Suprapubic skin (tissue), 4 donors: ENCODE results near the gene TCF23. TPM values are rescaled to one million over a fixed set of nuclear protein-coding genes. Genes with fewer than 3 reads are reported as not detected.
"Not testable (repeated sequence)": the region's sequence is repeated elsewhere in the genome, so short reads cannot be mapped to it uniquely, and the experiment has no call there.

Experiments
- DNase-seq, 2 donors: peaks; one replicate each; pipeline ENCODE4 v3.0.0-alpha.2; 2019; ENCODE audit warnings: low spot score in 2 of 2
- H3K27ac ChIP-seq: fragments of 200-600 bp; sonication (generic); one replicate; pipeline ENCODE4 v1.5.1; 2019
- H3K27me3 ChIP-seq: fragments of 200-600 bp; sonication (generic); one replicate; pipeline ENCODE4 v1.5.1; 2019
- H3K36me3 ChIP-seq: fragments of 200-600 bp; sonication (generic); one replicate; pipeline ENCODE4 v1.5.1; 2019
- H3K4me1 ChIP-seq: fragments of 200-600 bp; sonication (generic); one replicate; pipeline ENCODE4 v1.5.1; 2019
- H3K4me3 ChIP-seq: fragments of 200-600 bp; sonication (generic); one replicate; pipeline ENCODE4 v1.5.1; 2019; ENCODE audit warnings: mild to moderate bottlenecking
- H3K9me3 ChIP-seq: fragments of 200-600 bp; sonication (generic); one replicate; pipeline ENCODE4 v1.5.1; 2019
- EP300 ChIP-seq: sonication (generic); formaldehyde crosslinking; IDR thresholded peaks from one replicate; pipeline ENCODE4 v1.6.1; 2017; ENCODE audit warnings: antibody characterized with exemption
- POLR2A ChIP-seq, 2 donors: fragments of 450-650 bp; IDR thresholded peaks; one replicate each; pipeline ENCODE4 v1.6.1; 2017; ENCODE audit warnings: antibody characterized with exemption in 2 of 2, mild to moderate bottlenecking in 2 of 2, moderate library complexity in 2 of 2
- POLR2AphosphoS5 ChIP-seq, 3 donors: sonication (generic); formaldehyde crosslinking; IDR thresholded peaks; one replicate each; pipeline ENCODE4 v1.6.1; 2017; ENCODE audit warnings: antibody characterized with exemption in 3 of 3
- WGBS: methylation state at CpG from one replicate; pipeline ENCODE4 v1.1.5; 2018; 5-methylcytosine and 5-hydroxymethylcytosine counted together
- total RNA-seq, 4 donors: library from RNA; depleted of rRNA; stranded (reverse); fragments of >200 nt; gene quantifications; one replicate each; pipeline ENCODE4 v1.1.0, GENCODE V29; 2016
- TF ChIP-seq, protein P1 (sequence below), 2 donors: fragments of 200-600 bp in 1 of 2; fragments of 450-650 bp in 1 of 2; sonication (generic) in 1 of 2; IDR thresholded peaks; one replicate each; pipeline ENCODE4 v1.5.1; 2016 to 2019; ENCODE audit warnings: antibody characterized with exemption in 2 of 2, mild to moderate bottlenecking in 1 of 2, moderate library complexity in 1 of 2

Gene TCF23
- total RNA-seq, 4 donors from 2014 or later = 0.11 TPM; not detected in 3

DNA sequence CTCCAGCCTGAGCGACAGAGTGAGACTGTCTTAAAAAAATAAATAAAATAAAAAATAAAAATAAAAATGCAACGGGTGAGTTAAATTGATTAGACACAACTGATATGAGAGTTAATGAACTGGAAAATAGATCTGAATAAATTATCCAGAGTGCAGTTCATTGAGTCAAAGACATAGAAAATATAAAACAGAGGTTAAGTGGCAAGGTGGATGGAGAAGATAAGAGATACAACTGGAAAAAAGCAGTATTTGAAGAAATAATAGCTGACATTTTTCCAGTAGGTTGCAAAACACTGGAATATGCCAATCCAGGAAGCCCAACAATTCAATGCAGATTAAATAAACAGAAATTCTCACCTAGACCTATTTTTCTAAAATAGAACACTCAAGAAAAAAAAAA lies 40.6 kb upstream of the TCF23 start:
- 83% methylated on average over 2 of the region's 2 CpGs for WGBS
- no peak for TF ChIP-seq POLR2AphosphoS5 (IDR thresholded peaks at IDR 0.05)
- no peak for TF ChIP-seq POLR2A (IDR thresholded peaks at IDR 0.05)
- TF ChIP-seq EP300 = no peak
- TF ChIP-seq, protein P1, sequence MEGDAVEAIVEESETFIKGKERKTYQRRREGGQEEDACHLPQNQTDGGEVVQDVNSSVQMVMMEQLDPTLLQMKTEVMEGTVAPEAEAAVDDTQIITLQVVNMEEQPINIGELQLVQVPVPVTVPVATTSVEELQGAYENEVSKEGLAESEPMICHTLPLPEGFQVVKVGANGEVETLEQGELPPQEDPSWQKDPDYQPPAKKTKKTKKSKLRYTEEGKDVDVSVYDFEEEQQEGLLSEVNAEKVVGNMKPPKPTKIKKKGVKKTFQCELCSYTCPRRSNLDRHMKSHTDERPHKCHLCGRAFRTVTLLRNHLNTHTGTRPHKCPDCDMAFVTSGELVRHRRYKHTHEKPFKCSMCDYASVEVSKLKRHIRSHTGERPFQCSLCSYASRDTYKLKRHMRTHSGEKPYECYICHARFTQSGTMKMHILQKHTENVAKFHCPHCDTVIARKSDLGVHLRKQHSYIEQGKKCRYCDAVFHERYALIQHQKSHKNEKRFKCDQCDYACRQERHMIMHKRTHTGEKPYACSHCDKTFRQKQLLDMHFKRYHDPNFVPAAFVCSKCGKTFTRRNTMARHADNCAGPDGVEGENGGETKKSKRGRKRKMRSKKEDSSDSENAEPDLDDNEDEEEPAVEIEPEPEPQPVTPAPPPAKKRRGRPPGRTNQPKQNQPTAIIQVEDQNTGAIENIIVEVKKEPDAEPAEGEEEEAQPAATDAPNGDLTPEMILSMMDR (IDR thresholded peaks at IDR 0.05) = no peak

DNA sequence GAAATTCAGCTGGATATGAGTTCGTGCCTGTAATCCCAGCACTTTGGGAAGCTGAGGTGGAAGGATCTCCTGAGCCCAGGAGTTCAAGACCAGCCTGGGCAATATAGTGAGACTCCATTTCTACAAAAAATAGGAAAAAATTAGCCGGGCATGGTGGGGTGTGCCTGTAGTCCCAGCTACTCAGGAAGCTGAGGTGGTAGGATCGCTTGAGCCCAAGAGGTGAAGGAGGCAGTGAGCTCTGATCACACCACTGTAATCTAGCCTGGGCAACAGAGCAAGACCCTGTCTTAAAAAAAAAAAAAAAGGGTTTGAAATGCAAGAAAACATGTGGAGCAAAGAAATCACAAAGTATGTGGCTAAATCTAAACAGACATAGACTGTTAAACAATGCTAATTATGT lies 39.7 kb upstream of the TCF23 start:
- H3K4me1 ChIP-seq = no peaks in the 10 kb centered on the region
- H3K27ac ChIP-seq = no peak overlapping the region
- no peak overlapping the region for H3K4me3 ChIP-seq
- DNase-seq = no peak
- H3K27me3 ChIP-seq = no peaks in the 10 kb centered on the region
- 87% methylated on average over 3 of the region's 3 CpGs for WGBS
- no peaks in the 10 kb centered on the region for H3K36me3 ChIP-seq
- no peak for TF ChIP-seq POLR2AphosphoS5 (IDR thresholded peaks at IDR 0.05)
- TF ChIP-seq POLR2A (IDR thresholded peaks at IDR 0.05) = no peak
- TF ChIP-seq, protein P1 (IDR thresholded peaks at IDR 0.05) = no peak
- TF ChIP-seq EP300 = no peak
- H3K9me3 ChIP-seq = no peaks in the 10 kb centered on the region

More for the DNA sequence above, 40.6 kb upstream of the TCF23 start:
- H3K27ac ChIP-seq = no peak overlapping the region
- no peaks in the 10 kb centered on the region for H3K36me3 ChIP-seq
- H3K4me3 ChIP-seq = no peak overlapping the region
- H3K9me3 ChIP-seq = no peaks in the 10 kb centered on the region
- no peak for DNase-seq
- no peaks in the 10 kb centered on the region for H3K27me3 ChIP-seq
- H3K4me1 ChIP-seq = no peaks in the 10 kb centered on the region

GRCh38 chr2:27110603-27111352 lies 38.0 kb upstream of the TCF23 start:
- WGBS = 87% methylated on average over 24 of the region's 24 CpGs
- H3K27me3 ChIP-seq, H3K36me3 ChIP-seq, H3K9me3 ChIP-seq, H3K4me3 ChIP-seq, DNase-seq, H3K27ac ChIP-seq, H3K4me1 ChIP-seq: not testable (repeated sequence)

GRCh38 chr2:27111392-27112078 lies 37.3 kb upstream of the TCF23 start:
- H3K27me3 ChIP-seq, H3K36me3 ChIP-seq, H3K27ac ChIP-seq, H3K4me1 ChIP-seq, H3K9me3 ChIP-seq, DNase-seq, H3K4me3 ChIP-seq: not testable (repeated sequence)
- WGBS = 96% methylated on average over 12 of the region's 49 CpGs

- no peak for DNase-seq
- H3K36me3 ChIP-seq = no peaks in the 10 kb centered on the region
- H3K27me3 ChIP-seq = peaks cover 19% of the 10 kb centered on the region
- WGBS = 67% methylated on average over 2 of the region's 2 CpGs
- H3K4me3 ChIP-seq = no peak overlapping the region
- no peak overlapping the region for H3K27ac ChIP-seq
- TF ChIP-seq POLR2AphosphoS5 (IDR thresholded peaks at IDR 0.05) = no peak
- no peak for TF ChIP-seq EP300
- TF ChIP-seq, protein P1 (IDR thresholded peaks at IDR 0.05) = no peak
- TF ChIP-seq POLR2A (IDR thresholded peaks at IDR 0.05) = no peak
- H3K4me1 ChIP-seq = peaks cover 14% of the 10 kb centered on the region
- H3K9me3 ChIP-seq = no peaks in the 10 kb centered on the region
Observed at GRCh38 chr2:27115519-27115918, 33.3 kb upstream of the TCF23 start.

DNA sequence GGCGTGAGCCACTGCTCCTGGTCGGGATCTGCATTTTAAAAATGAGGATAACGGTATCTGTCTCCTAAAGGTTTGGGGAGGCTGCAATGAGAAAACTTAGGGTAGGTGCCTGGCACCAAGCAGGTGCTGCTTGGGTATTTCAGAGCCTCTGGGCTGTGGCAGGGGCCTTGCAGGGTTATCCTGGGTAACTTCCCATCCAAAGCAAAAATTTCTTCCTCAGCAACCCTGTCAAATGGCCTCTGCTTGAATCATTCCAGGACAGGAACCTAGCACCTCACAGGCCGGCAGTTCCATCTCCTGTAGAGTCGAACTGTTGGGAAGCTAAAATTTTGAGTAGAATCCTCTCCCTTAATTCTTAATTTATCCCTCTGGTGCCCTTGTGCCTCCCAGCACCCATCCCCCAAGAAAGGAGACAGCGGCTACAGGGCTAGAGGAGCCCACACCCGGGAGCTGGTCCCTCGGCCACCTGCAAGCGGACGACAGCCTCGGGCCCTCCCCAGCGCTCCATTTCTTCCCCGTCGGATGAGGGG lies 30.7 kb upstream of the TCF23 start:
- no peak overlapping the region for H3K27ac ChIP-seq
- no peaks in the 10 kb centered on the region for H3K36me3 ChIP-seq
- H3K9me3 ChIP-seq = no peaks in the 10 kb centered on the region
- WGBS = 37% methylated on average over 7 of the region's 14 CpGs
- peak overlapping the region; percentile 56 for H3K4me3 ChIP-seq
- peaks cover 18% of the 10 kb centered on the region for H3K4me1 ChIP-seq
- no peak for DNase-seq
- H3K27me3 ChIP-seq = peaks cover 19% of the 10 kb centered on the region
- TF ChIP-seq EP300 = no peak
- no peak for TF ChIP-seq POLR2AphosphoS5 (IDR thresholded peaks at IDR 0.05)
- TF ChIP-seq POLR2A (IDR thresholded peaks at IDR 0.05) = no peak
- TF ChIP-seq, protein P1 (IDR thresholded peaks at IDR 0.05) = no peak
